ENCODE measurements around the gene EDNRB. TPM values are rescaled to one million over a fixed set of nuclear protein-coding genes. Genes with fewer than 3 reads are reported as not detected.

The EDNRB gene
- total and polyA plus RNA-seq, 4 donors = 11.3 to 20.4 (median 14.1) TPM

DNA sequence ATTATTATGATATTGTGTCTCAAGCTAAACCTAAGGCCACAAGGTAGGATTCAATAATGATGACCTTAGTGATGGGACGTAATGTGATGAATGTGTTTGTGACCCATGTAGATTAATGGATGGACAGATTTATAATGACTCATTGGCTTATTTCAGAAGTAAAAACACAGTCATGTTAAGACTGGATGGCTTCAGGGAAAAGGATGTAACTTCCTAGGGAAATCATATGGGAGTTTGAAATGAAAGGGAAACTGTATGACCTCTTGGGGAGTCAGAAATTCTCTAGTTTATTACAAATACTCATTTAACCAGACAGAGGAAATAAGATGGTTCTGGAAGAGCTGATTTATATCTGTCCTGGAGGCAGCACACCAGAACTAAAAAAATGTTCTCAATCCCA, 2.9 kb downstream of the EDNRB start:
- no peak overlapping the region for H3K9ac ChIP-seq (ENCODE audit: low read depth in 1 of 2, low read length in 2 of 2)
- DNase-seq (ENCODE audit: low spot score) = no peak
- H3K27me3 ChIP-seq (ENCODE audit: control insufficient read depth in 4 of 4, insufficient read depth in 4 of 4, low read length in 3 of 4) = peaks cover 0 to 3% (median 0%) of the 10 kb centered on the region in 4 donors
- TF ChIP-seq RAD21 (IDR thresholded peaks at IDR 0.05) = no peak
- TF ChIP-seq TAF1 (conservative IDR thresholded peaks at IDR 0.05) = no peak
- TF ChIP-seq FOXA2 (IDR thresholded peaks at IDR 0.05) = no peak
- TF ChIP-seq HNF4G (IDR thresholded peaks at IDR 0.05) = no peak
- TF ChIP-seq SP1 (IDR thresholded peaks at IDR 0.05) = no peak
- no peak for TF ChIP-seq EGR1 (IDR thresholded peaks at IDR 0.05; ENCODE audit: low read depth in 2 of 2)
- TF ChIP-seq YY1 (IDR thresholded peaks at IDR 0.05) = no peak
- TF ChIP-seq REST (IDR thresholded peaks at IDR 0.05) = no peak
- TF ChIP-seq, protein P1, sequence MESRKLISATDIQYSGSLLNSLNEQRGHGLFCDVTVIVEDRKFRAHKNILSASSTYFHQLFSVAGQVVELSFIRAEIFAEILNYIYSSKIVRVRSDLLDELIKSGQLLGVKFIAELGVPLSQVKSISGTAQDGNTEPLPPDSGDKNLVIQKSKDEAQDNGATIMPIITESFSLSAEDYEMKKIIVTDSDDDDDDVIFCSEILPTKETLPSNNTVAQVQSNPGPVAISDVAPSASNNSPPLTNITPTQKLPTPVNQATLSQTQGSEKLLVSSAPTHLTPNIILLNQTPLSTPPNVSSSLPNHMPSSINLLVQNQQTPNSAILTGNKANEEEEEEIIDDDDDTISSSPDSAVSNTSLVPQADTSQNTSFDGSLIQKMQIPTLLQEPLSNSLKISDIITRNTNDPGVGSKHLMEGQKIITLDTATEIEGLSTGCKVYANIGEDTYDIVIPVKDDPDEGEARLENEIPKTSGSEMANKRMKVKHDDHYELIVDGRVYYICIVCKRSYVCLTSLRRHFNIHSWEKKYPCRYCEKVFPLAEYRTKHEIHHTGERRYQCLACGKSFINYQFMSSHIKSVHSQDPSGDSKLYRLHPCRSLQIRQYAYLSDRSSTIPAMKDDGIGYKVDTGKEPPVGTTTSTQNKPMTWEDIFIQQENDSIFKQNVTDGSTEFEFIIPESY (IDR thresholded peaks at IDR 0.05) = no peak
- TF ChIP-seq RXRA (IDR thresholded peaks at IDR 0.05) = no peak
- TF ChIP-seq, protein P2, sequence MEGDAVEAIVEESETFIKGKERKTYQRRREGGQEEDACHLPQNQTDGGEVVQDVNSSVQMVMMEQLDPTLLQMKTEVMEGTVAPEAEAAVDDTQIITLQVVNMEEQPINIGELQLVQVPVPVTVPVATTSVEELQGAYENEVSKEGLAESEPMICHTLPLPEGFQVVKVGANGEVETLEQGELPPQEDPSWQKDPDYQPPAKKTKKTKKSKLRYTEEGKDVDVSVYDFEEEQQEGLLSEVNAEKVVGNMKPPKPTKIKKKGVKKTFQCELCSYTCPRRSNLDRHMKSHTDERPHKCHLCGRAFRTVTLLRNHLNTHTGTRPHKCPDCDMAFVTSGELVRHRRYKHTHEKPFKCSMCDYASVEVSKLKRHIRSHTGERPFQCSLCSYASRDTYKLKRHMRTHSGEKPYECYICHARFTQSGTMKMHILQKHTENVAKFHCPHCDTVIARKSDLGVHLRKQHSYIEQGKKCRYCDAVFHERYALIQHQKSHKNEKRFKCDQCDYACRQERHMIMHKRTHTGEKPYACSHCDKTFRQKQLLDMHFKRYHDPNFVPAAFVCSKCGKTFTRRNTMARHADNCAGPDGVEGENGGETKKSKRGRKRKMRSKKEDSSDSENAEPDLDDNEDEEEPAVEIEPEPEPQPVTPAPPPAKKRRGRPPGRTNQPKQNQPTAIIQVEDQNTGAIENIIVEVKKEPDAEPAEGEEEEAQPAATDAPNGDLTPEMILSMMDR (IDR thresholded peaks at IDR 0.05; ENCODE audit: low read depth, low read length, missing input control) = no peak
- no peak for TF ChIP-seq FOXA1 (IDR thresholded peaks at IDR 0.05)
- TF ChIP-seq, protein P3, sequence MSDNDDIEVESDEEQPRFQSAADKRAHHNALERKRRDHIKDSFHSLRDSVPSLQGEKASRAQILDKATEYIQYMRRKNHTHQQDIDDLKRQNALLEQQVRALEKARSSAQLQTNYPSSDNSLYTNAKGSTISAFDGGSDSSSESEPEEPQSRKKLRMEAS (IDR thresholded peaks at IDR 0.05) = no peak
- no peak for TF ChIP-seq JUND (IDR thresholded peaks at IDR 0.05)
- TF ChIP-seq HNF4A (conservative IDR thresholded peaks at IDR 0.05) = no peak
- TF ChIP-seq ATF3 (IDR thresholded peaks at IDR 0.05) = no peak
- no peak for TF ChIP-seq GABPA (IDR thresholded peaks at IDR 0.05 in 1 of 2, conservative IDR thresholded peaks at IDR 0.05 in 1 of 2)
- H3K4me1 ChIP-seq (ENCODE audit: control insufficient read depth in 4 of 4, insufficient read depth in 4 of 4, low read length in 3 of 4) = peaks cover 0 to 6% (median 0%) of the 10 kb centered on the region in 4 donors
- H3K9me3 ChIP-seq (ENCODE audit: control insufficient read depth in 4 of 4, low read length in 3 of 4) = no peaks in the 10 kb centered on the region
- peak overlapping the region; percentile 19 to 56 for H3K27ac ChIP-seq (ENCODE audit: low read depth in 1 of 2, low read length in 2 of 2)
- 80% methylated on average over 1 of the region's 1 CpG for WGBS
- H3K4me3 ChIP-seq (ENCODE audit: low read depth in 1 of 3, low read length in 3 of 3) = peak overlapping the region in 2 of 3 donors; percentile 39 to 44
- H3K36me3 ChIP-seq (ENCODE audit: control insufficient read depth in 4 of 4, insufficient read depth in 3 of 4, low read depth in 1 of 4, low read length in 3 of 4) = no peaks in the 10 kb centered on the region

Data from liver (tissue), 9 donors.